Measurements from ENCODE around the gene ACO2. TPM values are rescaled to one million over a fixed set of nuclear protein-coding genes. Genes with fewer than 3 reads are reported as not detected.

ACO2 gene
- total RNA-seq, 1 experiment from 2014 or later: 127 TPM

- Histone ChIP-seq H3K36me3 (ENCODE audit: insufficient read depth, low read length, poor library complexity, severe bottlenecking) (no peaks in the 10 kb centered on the region), H3K9me3 (ENCODE audit: low read depth, low read length, poor library complexity, severe bottlenecking) (no peaks in the 10 kb centered on the region), H3K4me1 (ENCODE audit: insufficient read depth, low read length, poor library complexity, severe bottlenecking) (peaks cover 19% of the 10 kb centered on the region), H3K4me3 (ENCODE audit: low read depth, low read length, poor library complexity, severe bottlenecking) (no peak overlapping the region), H3K27ac (ENCODE audit: low read depth, low read length, poor library complexity, severe bottlenecking) (no peak overlapping the region), H3K27me3 (replicated peaks; ENCODE audit: insufficient read depth, low read depth, low read length, poor library complexity) (no peaks in the 10 kb centered on the region)
- ChIA-PET CTCF (interaction anchor here (0.8 kb wide), 1 partner anchor 12 kb away, joined by 3 read pairs; no protein-coding TSS in a partner anchor), POLR2A (ENCODE audit: low non-redundant PET) (no interaction called here)
- DNase-seq (ENCODE audit: low spot score): peak; percentile 84
- BruUV-seq (replicated peaks): no TSS peak
- TF ChIP-seq CTCF (conservative IDR thresholded peaks at IDR 0.05; ENCODE audit: low read depth, low read length) (no peak), EZH2 (IDR thresholded peaks at IDR 0.05; ENCODE audit: borderline replicate concordance, low read depth, low read length, poor library complexity, severe bottlenecking) (no peak)
- intact Hi-C loops (cut with micrococcal nuclease; ENCODE audit: unreplicated experiment): no loop called here
These were observed 96.6 kb downstream of the ACO2 start for GRCh38 chr22:41565403-41566054.

- ChIA-PET POLR2A (ENCODE audit: low non-redundant PET) (no interaction called here), CTCF (no interaction called here)
- Histone ChIP-seq H3K36me3 (ENCODE audit: insufficient read depth, low read length, poor library complexity, severe bottlenecking) (no peaks in the 10 kb centered on the region), H3K4me3 (ENCODE audit: low read depth, low read length, poor library complexity, severe bottlenecking) (no peak overlapping the region), H3K9me3 (ENCODE audit: low read depth, low read length, poor library complexity, severe bottlenecking) (no peaks in the 10 kb centered on the region), H3K27me3 (replicated peaks; ENCODE audit: insufficient read depth, low read depth, low read length, poor library complexity) (no peaks in the 10 kb centered on the region), H3K4me1 (ENCODE audit: insufficient read depth, low read length, poor library complexity, severe bottlenecking) (peaks cover 3% of the 10 kb centered on the region), H3K27ac (ENCODE audit: low read depth, low read length, poor library complexity, severe bottlenecking) (no peak overlapping the region)
- DNase-seq (ENCODE audit: low spot score): no peak
- no TSS peak for BruUV-seq (replicated peaks)
- TF ChIP-seq EZH2 (IDR thresholded peaks at IDR 0.05; ENCODE audit: borderline replicate concordance, low read depth, low read length, poor library complexity, severe bottlenecking): no peak
- TF ChIP-seq CTCF (conservative IDR thresholded peaks at IDR 0.05; ENCODE audit: low read depth, low read length): no peak
- intact Hi-C loops (cut with micrococcal nuclease; ENCODE audit: unreplicated experiment): no loop called here
These were observed 98.5 kb downstream of the ACO2 start for GRCh38 chr22:41567512-41567768.

DNA sequence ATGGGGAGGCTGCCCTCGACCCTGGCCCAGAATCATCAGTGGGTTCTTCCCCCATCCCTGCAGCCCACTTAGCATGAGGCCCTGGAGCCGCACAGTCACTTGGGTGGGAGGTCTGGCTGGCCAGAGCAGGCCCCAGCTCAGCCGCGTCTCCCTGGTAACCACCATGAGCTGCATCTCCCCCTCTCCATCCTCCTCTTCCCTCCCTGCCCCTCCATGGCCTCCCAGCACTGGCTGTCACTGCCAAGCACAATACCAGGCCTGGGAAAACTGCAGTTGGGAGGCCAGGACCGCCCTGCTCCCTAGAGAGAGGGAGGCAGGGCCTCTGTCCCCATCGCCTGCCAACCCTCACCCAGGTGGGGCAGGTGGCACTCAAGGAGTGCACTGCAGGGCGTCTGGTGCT lies 99.9 kb downstream of the ACO2 start:
- no peaks in the 10 kb centered on the region for H3K9me3 ChIP-seq (ENCODE audit: low read depth, low read length, poor library complexity, severe bottlenecking)
- no peaks in the 10 kb centered on the region for H3K27me3 ChIP-seq (replicated peaks; ENCODE audit: insufficient read depth, low read depth, low read length, poor library complexity)
- CTCF ChIA-PET: no interaction called here
- H3K4me1 ChIP-seq (ENCODE audit: insufficient read depth, low read length, poor library complexity, severe bottlenecking): peaks cover 3% of the 10 kb centered on the region
- intact Hi-C loops (cut with micrococcal nuclease; ENCODE audit: unreplicated experiment): no loop called here
- no peak for DNase-seq (ENCODE audit: low spot score)
- TF ChIP-seq CTCF (conservative IDR thresholded peaks at IDR 0.05; ENCODE audit: low read depth, low read length) (no peak), EZH2 (IDR thresholded peaks at IDR 0.05; ENCODE audit: borderline replicate concordance, low read depth, low read length, poor library complexity, severe bottlenecking) (no peak)
- H3K27ac ChIP-seq (ENCODE audit: low read depth, low read length, poor library complexity, severe bottlenecking): no peak overlapping the region
- no peak overlapping the region for H3K4me3 ChIP-seq (ENCODE audit: low read depth, low read length, poor library complexity, severe bottlenecking)
- POLR2A ChIA-PET (ENCODE audit: low non-redundant PET): no interaction called here
- H3K36me3 ChIP-seq (ENCODE audit: insufficient read depth, low read length, poor library complexity, severe bottlenecking): no peaks in the 10 kb centered on the region
- BruUV-seq (replicated peaks): no TSS peak
